ENCODE results near the gene RASSF1.

RASSF1 gene, protein sequence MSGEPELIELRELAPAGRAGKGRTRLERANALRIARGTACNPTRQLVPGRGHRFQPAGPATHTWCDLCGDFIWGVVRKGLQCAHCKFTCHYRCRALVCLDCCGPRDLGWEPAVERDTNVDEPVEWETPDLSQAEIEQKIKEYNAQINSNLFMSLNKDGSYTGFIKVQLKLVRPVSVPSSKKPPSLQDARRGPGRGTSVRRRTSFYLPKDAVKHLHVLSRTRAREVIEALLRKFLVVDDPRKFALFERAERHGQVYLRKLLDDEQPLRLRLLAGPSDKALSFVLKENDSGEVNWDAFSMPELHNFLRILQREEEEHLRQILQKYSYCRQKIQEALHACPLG

DNA sequence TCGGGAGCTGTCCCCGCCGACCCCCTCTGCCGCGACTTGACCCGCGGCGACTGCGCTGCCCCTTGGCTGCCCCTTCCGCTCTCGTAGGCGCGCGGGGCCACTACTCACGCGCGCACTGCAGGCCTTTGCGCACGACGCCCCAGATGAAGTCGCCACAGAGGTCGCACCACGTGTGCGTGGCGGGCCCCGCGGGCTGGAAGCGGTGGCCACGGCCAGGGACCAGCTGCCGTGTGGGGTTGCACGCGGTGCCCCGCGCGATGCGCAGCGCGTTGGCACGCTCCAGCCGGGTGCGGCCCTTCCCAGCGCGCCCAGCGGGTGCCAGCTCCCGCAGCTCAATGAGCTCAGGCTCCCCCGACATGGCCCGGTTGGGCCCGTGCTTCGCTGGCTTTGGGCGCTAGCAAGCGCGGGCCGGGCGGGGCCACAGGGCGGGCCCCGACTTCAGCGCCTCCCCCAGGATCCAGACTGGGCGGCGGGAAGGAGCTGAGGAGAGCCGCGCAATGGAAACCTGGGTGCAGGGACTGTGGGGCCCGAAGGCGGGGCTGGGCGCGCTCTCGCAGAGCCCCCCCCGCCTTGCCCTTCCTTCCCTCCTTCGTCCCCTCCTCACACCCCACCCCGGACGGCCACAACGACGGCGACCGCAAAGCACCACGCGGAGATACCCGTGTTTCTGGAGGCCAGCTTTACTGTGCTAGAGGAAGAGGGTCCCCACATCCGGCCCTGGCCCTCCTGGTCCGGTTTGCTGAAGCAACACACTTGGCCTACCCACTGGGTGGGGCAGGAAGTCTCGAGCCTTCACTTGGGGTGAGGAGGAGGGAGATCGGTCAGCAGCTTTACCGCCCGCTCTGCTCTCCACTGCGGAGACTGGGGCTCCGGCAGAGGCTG lies at the start of gene RASSF1:
TSS of gene RASSF1 (minus strand) at position 389 of the 882 bp plus-strand sequence. CDS start at position 358, 31 bp downstream.
- peak; percentile 12 to 60 for DNase-seq

DNA sequence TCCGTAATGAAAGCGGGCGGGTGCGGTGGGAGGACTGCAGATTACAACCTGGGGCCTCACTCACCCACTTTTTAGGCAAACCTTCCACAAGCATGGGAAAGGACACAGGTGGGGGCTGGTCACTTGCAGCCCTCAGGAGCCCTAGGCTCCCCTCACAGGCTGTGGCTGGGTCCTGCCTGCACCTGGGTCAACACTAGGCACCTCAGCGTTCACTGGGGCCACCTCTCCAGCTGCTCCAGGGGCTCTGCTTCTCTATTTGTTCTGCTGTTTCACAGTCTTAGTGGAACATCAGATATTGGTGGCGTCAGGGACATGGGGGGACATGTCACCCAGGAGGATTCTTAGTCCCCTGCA lies 48.8 kb upstream of the RASSF1 start:
- no peak for DNase-seq

DNA sequence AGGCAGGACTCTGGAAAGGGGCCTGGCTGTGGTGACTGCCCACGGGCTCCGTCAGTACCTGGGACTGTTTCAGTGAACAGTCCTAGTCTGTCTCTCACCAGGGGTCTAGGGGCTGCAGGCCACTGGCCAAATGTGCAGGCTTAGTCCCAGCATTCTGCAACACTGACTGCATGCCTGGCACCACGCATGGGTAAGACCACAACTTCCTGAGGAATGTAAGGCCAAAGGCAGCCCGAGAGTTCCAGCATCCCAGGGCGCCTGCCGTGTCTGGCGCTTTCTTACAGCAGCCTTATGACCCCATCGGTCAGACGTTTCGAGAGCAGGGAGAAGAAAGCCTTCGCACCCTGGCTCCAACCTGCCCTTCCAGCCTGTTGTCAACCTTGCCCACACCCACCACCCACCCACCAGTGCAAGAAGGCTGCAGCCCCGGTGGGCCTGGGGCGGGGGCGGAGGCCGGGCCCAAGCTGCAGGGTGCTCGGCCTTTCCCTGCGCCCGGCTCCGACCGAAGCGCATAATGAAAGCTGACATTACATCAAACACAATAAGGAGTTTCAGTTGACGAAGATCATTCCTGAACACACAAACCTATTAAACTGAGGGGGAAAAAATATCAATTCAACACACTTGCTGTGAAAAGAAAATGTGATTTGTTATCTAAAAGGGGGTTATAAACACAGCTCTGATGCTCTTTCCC lies 48.2 kb upstream of the RASSF1 start:
- DNase-seq: no peak

DNA sequence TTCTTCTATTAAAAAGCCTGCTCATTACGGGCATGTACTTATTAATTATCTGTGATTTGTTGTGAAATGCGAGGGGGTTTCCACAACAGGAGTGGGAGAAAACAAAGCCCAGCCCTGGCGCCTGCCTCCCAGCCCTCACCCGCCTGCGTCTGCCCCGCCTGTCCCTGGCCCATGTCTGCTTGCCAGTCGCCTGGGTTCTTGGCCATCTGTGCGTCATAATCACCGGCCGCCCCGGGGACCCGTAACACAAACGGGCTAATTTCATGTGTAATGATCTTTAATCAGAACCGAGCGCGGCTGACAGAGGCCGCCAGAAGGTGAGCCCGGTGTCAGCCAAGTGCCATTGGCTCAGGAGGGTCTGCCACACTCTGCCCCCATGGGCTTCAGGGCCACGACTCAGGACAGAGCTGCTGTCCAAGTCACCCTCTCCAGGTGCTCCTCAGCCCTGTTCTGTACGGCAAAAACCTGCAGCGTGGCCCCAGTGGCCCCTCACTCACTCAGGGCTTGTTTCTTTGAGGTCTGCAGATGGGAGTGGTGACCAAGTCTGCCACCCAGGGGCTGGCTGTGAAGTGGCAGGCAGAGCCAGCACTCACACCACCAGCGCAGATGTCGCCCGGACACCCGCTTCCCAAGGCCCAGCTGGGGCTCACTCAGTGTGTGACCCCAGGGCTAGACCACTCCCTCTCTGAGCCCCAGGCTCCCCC lies 47.5 kb upstream of the RASSF1 start:
- no peak for DNase-seq

DNA sequence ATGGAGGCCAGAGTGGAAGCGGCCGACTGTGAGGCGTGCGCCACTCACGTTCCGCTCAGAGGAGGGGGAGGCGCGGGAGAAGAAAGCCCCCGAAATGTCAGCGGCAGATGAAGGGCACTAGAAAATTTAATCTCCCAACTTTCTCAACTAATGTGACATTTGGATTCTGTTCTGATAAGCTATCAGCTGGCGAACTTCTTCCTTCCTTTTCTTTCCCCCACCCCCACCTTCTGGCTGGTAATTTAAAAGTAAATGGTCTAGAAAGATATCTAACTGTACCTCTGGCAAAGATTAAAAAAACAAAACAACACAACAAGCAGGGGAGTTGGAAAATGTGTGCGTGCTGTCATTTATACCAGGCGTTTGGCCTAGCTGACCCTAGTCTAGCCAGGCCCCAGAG lies 45.1 kb upstream of the RASSF1 start:
- DNase-seq: no peak

DNA sequence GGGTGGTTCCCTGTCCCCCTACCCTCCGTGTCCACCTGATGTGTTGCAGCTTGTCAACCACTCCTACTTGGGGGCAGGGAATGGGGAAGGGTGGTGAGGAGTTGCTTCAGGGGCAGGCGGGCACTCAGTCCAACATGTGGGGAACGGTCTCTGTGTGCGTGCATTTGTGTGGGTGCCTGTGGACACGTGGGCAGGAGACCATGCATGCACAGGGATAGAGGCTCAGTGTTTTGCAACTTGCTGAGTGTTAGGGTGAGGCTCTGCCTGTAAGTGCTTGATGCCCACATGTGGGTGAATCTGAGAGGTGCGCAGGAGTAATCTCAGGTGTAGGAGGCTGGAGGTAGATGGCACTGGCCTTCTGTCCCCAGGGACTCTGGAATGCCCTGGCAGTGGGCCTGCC lies 43.1 kb upstream of the RASSF1 start:
- no peak for DNase-seq

DNA sequence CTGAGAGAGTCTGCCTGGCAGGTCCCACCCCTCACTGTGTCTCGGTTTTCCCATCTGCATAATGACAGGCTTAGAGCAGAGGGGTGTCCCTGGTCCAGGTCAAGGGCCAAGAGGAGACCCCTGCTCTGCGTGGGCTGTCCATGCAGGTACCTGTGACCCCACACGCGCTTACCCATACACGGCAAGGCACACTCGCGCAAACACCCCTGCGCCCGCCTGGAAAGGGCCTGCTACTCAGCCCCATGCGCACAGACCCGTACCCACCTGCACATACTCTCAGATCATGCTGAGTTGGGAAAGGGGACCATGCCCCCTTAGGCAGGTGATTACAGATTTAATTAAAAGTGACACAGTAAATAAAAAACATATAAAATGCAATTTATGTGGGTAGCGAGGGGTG lies 42.1 kb upstream of the RASSF1 start:
- no peak for DNase-seq

DNA sequence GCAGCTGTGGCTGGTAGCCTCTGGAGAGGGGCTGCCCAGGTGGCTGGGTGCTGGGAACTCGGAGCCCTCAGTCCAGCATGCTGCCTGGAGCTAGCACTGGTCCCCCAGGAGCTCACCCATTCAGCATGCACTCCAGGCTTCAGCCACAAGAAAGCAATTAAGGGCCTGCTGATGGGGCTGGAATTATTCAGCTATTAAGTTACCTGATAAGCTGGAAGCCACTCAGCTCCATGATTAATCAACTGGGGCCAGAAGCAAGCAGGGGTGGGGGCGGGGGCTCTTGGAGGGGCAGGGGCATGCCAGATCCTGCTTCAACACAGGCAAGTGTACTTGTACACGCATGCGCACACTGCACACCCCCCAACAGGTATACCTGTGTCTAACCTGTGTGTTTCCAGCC lies 40.7 kb upstream of the RASSF1 start:
- DNase-seq: no peak

DNA sequence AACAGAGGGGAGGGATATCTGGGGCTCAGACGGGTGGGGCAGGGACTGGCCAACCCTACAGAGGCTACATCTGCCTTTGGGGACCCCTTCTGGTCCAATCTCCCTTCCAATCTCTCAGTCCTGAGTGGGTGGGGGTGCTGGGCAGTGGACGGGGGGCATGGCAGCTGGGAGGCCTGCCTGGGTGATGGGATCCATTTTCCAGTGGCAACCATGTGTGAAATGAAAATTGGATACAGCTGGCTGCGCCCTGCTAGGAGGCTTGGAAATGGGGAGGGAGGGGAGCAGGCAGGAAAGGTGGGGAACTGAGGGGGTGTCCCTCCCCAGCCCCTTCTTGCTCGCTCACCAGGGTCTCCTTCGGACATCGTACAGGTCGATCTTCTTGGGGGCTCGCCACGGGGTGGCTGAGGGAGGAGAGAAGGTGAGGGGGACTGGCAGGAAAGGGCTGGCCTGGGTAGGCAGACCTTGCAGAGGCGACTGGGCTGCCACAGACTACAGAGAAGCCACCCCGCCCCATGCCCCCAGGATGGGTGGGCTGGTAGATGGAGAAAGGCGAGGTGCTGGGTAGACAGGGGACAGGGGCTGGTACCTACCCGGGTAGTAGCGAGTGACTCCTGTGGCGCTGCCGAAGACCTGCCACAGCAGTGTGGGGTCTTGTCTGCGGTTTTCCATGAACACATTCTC lies 39.9 kb upstream of the RASSF1 start:
- DNase-seq: no peak

DNA sequence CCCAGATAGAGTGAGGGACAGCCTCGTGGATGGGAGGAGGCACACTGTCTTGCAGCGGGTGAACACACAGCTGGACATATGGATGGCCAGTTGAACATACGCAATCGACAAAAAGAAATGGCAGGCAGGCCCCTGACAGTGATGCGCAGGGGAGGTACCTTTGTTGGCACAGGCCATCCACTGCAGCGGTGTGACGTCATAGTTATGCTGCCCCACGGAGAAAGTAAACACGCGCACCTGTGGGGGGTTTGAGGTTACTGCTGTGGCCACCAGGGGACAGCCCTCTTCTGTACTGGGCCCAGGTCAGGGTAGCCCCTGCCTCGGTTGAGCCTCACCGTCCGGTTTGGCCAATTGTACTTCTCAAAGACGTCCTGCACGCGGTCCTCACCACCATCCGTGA lies 38.1 kb upstream of the RASSF1 start:
- no peak for DNase-seq

DNA sequence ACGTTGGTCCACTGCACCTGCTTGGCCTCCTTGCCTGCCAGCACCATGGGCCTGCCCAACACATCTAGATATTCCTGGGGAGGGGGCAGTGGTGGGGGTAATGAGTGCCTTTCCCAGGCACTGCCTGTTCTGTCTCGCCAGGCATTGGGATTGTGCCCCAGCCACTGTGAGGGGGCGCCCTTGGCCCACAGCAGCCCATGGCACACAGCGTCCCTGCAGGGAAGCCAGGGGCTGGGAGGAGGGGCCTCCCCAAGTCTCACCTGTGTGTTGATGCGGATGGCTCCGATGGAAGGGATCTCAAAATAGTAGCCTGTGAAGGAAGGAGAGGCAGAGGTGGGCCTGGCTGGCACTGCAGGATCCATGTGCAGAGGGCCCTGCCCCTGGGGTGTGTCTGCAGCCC lies 37.4 kb upstream of the RASSF1 start:
- DNase-seq: no peak

DNA sequence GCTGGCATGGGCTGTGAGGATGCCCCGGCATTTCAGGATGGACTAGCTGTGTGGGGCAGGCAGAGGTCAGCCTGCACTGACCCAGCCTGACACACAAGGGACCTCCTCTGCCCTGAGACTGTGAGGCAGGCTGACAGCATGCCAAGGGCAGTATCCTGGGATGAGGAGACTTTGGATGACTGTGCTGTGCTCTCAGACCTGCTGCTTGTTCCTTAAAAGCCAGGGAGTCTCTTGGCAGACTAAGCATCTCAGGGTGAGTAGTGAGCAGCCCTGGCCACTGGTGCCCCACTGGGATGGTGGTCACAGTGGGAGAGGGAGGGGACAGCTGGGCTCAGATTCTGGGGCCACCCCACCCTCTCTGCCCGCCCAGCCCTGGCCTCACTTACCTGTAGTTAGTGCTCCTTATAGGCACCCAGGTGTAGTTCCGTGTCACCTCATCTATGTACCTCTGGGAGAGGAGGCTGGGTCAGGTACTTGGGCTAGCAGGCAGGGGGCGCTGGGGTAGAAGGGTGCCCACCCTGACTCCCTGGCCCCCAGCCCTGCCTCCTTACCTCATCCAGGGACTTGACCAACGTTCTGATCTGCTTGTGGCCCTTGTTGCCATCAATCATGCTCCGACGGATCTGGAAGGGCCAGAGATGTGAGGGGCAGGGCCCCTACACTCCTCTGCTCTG lies 34.8 kb upstream of the RASSF1 start:
- DNase-seq: no peak

DNA sequence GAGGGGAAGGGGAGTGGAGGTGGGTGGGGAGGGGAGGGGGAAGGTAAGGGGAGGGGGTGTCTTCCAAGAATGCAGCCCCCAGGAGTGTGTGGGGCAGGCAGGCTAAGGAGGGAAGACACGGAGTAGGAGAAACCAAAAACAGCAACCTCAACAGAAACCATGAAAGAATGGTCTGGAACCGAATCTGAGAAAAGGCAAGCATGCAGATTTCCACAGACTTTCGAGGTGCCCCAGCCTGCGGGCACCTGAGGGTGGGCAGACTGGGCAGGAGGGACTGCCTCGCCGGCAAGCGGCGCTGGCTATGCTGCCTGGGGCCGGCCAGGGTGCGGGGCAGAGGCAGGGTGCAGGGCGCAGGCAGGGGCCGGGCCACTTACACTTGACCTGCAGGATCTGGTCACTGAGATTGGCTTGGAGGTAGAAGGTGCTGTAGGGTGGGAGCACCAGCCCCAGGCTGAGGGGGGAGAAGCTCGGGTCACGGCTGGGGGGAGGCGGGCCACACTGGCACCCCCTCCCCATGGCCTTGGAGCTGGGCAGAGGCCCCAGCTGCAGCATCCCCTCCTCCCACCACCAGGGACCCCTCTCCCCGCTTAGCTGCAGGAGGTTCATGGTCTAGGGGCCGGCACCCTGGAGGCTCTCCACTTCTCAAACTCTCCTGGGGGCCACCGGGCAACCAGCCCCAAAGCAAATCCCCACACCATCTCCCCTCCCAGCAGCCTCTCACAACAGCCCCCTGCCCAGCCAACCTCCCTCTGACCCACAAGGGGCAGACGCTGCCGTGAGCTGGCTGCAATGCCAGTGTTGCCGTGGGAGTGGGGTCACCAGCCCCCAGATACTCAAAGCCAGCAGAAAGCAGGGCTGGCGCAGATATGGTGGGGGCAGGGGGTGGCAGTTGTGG lies 34.0 kb upstream of the RASSF1 start:
- DNase-seq: no peak

DNA sequence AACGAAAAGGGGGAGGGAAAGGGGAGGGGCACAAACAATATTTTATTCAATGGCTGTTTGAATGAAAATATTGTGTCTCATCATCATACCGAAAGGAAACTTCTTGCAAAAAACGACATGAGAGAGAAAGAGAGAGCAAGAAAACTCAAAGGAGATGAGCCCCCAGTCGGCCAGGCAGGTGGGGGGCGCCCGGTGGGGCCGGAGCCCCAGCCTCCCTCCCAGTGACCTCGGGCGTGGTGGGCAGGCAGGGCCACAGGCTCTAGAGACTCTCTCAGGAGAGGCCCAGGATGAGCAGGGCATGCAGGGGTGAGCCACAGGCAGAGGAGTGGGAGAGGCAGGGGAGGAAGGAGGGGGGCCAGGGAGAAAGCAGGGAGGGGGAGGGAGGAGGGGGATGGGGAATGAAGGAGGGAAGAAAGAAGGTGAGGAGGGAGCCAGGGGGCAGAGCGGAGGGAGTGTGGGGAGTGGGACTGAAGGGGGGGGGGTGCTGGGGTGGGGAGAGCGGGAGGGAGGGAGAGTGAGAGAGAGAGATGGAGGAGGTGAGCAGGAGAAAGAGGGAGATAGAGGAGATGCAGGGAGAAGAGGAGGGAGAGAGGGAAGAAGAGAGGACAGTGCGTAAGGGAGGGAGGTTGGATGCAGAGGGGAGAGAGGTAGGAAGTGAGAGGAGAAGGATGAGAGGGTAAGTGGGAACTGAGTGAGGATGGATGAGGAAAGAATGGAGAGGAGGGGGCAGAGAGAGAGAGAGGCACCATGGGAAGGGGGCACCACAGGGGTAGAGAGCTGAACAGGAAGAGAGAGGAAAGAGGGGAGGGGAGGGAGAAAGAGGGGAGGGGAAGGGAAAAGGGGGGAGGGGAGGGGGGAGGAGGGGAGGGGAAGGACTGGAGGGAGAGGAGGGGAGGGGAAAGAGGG lies 32.8 kb upstream of the RASSF1 start:
- DNase-seq: no peak

DNA sequence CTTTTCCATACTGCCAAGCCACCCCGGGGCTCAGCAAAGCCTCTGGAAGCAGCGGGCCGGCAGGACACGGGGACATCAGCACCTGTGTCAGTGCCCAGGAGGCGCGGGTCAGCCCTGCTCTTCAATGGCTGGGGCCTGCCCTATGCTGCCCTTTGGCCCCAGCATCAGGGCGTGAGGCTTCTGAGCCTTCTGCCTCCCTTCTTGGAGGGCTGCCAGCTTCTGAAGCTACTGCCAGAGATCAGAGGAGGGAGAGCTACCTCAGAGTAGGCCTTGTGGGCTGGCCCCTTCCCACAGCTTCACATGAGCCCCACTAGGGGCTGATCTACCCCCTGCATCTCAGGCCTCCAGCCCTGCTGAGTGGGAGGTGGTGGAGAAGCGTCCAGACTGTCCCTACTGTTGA lies 31.7 kb upstream of the RASSF1 start:
- no peak for DNase-seq

DNA sequence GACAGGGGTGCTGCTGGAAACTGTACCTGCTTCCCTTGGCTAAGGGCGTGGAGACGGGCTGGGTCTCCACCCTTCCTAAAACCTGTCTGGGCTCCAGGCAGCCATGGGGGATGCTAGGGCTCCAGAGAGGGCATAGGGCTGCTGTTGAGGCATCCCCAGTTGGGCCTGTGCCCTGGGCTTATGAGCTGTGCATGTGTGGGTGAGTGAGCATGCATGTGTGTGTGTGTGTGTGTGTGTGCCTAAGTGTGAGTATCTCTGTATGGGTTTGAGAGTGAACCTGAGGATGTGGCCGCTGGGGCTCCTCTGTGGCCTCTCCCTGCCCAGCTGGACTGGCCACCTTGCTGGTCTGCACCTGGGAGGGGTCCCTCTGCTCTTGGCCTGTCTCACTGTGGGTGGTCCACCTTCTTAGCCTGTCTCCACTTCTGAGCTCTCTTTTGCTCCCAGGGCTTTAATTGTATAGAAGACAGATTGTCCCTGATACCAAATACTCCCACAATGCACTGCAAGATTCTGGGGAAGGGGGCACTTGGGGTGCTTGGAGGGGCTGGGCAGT lies 30.6 kb upstream of the RASSF1 start:
- DNase-seq: no peak

DNA sequence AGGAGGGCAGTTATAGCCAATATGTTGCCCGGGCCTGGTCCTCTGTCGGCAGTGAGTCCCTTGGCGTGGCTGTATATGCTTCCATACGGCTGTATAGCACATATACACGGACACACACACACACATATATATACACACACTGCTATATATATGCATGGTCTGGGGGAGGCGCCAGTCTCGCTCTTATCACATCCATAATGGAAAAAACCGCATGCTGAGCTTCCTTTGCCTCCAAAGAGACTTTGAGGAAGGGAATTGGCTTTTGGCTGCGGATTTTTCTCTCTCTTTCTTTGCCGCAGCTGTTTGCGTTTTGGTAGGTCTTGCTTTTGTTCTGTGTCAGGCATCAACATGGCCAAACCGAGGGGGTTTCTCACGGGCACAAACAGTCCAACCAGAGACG lies 30.0 kb upstream of the RASSF1 start:
- no peak for DNase-seq

DNA sequence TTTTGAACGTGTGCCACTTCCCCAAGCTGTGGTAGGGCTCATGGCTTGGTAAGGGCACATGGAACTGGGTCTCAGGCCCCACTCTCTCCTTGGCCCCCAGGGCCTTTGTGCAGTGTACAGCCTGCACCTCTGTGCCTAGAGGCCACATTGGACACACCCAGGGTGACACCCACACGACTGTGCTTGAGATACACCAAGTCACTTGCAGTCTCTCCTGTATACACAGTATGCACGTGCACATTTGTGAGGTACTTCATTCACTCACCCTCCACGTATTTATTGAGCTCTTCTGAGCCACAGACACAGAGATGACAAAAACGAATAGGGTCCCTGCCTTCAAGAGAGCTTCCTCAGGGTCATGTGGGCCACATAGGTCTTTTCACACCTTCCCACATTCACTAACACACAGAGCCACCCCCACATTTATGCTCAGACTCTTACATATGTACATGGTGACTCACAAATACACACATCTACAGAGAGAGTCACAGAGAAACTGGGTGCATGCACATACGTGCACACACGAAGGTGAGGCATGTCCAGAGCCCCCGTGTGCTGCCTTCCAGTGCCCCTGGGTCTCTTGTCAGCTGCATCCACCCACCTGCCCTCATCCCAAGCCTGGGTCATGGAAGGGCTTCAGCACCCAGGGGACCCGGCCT lies 28.5 kb upstream of the RASSF1 start:
- no peak for DNase-seq

DNA sequence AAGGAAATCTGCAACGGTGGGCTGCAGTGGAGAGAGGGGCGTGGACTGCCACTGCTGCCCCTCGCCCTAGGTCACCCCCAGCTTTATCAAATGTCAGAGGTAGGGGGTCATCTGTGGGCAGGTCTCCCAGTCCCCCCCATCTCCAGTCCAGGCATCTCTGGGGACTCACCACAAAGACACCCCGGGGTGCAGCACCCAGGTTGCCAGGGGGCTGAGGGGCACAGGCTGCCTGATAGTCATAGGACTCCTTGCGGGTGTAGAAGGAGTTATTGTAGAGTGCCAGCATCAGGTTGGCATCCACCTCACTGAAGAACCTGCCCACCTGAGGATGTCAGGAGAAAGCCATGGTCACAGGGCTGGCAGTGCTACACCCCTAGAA lies 25.2 kb upstream of the RASSF1 start:
- DNase-seq: no peak

Data from bone marrow (tissue), 2 donors.